ENCODE results near the gene HOGA1.
"Not testable (repeated sequence)": the region's sequence is repeated elsewhere in the genome, so short reads cannot be mapped to it uniquely, and the experiment has no call there.

HOGA1 gene

DNA sequence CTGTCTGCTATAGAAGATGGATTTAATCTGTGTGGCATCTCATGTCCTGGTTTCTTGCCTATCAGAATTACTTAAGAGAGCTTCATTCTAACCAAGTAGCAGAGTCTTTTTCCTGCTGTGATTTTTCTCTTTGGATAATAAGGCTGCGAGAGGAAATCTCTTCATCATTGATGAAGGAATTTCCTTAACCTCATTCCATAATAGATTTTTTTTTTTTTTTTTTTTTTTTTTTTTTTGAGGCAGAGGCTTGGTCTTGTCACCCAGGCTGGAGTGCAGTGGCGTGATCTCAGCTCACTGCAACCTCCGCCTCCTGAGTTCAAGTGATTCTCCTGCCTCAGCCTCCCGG is 65.2 kb downstream of the HOGA1 start:
- DNase-seq (ENCODE audit: low read depth): not testable (repeated sequence)

DNA sequence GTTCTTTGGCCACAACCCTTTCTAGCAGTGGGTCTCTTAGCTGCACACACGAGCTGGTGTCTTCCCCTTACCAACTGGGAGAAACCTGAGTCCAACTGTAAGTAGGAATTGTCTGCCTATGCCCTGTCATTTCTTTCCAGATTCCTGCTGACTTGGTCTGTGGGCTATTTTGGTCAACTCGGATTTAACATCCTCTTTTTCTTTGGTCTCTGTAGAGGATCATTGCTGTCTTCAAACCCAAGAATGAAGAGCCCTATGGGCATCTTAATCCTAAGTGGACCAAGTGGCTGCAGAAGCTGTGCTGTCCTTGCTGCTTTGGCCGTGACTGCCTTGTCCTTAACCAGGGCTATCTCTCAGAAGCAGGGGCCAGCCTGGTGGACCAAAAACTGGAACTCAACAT is 66.5 kb downstream of the HOGA1 start:
- no peak for DNase-seq (ENCODE audit: low read depth)

DNA sequence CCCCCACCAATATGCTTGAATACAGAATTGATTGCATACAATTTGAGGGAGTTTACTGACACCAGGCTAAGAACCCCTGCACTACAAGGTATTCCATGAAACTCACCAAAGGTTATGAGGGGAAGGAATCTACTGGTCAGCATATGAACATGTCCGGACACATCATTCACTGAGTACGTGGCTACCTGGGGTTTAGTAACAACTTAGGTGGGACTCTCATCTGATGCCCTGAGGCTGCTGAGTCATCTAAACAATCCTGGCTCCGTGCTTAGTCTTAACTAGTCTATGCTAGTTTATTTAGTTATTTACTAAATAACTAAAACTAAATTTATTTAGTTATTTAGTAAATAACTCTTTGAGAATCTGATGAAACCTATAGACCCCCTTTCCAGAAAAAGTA is 67.6 kb downstream of the HOGA1 start:
- no peak for DNase-seq (ENCODE audit: low read depth)

DNA sequence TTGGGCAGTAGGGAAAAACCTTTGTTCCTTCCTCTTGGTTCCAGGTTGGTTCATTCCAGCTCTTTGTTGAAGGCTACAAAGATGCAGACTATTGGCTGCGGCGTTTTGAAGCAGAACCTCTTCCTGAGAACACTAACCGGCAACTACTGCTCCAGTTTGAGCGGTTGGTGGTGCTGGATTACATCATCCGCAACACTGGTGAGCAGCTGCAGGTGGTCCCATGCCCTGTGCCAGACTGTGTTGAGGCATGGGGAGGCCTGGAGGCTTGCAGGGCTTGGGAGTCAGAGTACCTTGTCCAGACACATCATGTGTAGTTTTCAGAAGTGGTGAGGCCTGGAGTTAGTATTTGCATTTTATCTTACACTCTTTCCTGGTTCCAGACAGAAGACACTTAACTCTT is 72.6 kb downstream of the HOGA1 start:
- no peak for DNase-seq (ENCODE audit: low read depth)

DNA sequence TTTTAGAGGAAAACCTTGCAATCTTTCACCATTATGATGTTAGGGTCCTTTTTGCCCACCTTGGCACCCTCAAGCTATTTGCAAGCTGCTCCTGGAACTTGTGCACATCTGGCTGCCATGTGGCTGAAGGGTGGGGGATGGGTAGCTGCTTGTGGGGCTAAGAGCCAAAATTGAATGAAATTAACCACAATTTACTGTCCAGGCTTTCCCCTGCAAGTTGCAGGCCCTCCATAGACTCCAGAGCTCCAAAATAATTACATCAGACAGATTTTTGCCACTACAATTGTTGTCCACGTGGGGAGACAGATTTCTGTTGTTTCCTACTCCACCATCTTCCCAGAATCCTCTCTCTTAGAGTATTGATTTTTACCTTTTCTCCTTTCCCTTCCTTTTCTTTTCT is 75.4 kb downstream of the HOGA1 start:
- no peak for DNase-seq (ENCODE audit: low read depth)
